GM10266 (cell line): ENCODE measurements around the gene ORMDL3.

Source experiments
- DNase-seq: peaks from one replicate; pipeline ENCODE4 v3.0.0; 2012; ENCODE audit errors: extremely low spot score
- CTCF ChIP-seq: IDR thresholded peaks from 2 replicates; pipeline ENCODE4 v1.5.1; 2012; ENCODE audit warnings: mild to moderate bottlenecking, low read depth; ENCODE audit not compliant: control insufficient read depth, insufficient read depth; ENCODE audit errors: missing control alignments

Gene ORMDL3

GRCh38 chr17:39970157-39970692, 42.8 kb upstream of the ORMDL3 start:
- DNase-seq = no peak
- no peak for TF ChIP-seq CTCF

GRCh38 chr17:39969375-39969774, 42.0 kb upstream of the ORMDL3 start:
- no peak for TF ChIP-seq CTCF
- no peak for DNase-seq

- no peak for TF ChIP-seq CTCF
- no peak for DNase-seq
Observed at GRCh38 chr17:39968761-39969160, 41.4 kb upstream of the ORMDL3 start.

- no peak for DNase-seq
- no peak for TF ChIP-seq CTCF
Observed at GRCh38 chr17:39966771-39967170, 39.4 kb upstream of the ORMDL3 start.

GRCh38 chr17:39965017-39965699, 37.8 kb upstream of the ORMDL3 start:
- no peak for TF ChIP-seq CTCF
- no peak for DNase-seq

GRCh38 chr17:39963829-39964228, 36.4 kb upstream of the ORMDL3 start:
- TF ChIP-seq CTCF = no peak
- no peak for DNase-seq

GRCh38 chr17:39962642-39963220, 35.3 kb upstream of the ORMDL3 start, which contains the start of gene GSDMA:
TSS of gene GSDMA (plus strand) at chr17:39963004. CDS start at chr17:39965688, 2,684 bp downstream.
- no peak for TF ChIP-seq CTCF
- DNase-seq = no peak
